Panc1 (cell line): ENCODE data around the gene PIH1D1. TPM values are rescaled to one million over a fixed set of nuclear protein-coding genes. Genes with fewer than 3 reads are reported as not detected.

Experiments
- ATAC-seq: fragments of 200-7000 bp; cut with Tn5 transposase; 2 replicates; pipeline ENCODE4 v1.9.1; 2020; ENCODE audit warnings: mild to moderate bottlenecking, moderate library complexity
- BruUV-seq: library from RNA; stranded (reverse); fragments of 400-500 nt; replicated peaks from 2 replicates; lab custom pipeline; 2021; lab: Mats Ljungman, UMichigan
- CTCF ChIA-PET: fragments of 300-600 bp; sonication (Branson Sonifier 250); formaldehyde crosslinking; loops from one replicate; lab custom pipeline; 2022; ENCODE audit warnings: antibody characterized with exemption; lab: Charles Lee
- POLR2A ChIA-PET: fragments of 300-600 bp; sonication (Branson Sonifier 250); formaldehyde crosslinking; loops from one replicate; lab custom pipeline; 2022; ENCODE audit warnings: antibody characterized with exemption; lab: Charles Lee
- DNase-seq: peaks from one replicate; pipeline ENCODE4 v3.0.0-alpha.2; 2010; ENCODE audit warnings: low read depth, low spot score
- H3K27ac ChIP-seq: 2 replicates; pipeline ENCODE4 v1.5.1; 2011; ENCODE audit warnings: mild to moderate bottlenecking, low read length, inconsistent platforms
- H3K27me3 ChIP-seq: fragments of 200-500 bp; sonication (Bioruptor generic); 2 replicates; pipeline ENCODE4 v1.6.0; 2014; ENCODE audit warnings: low read length, inconsistent platforms; ENCODE audit not compliant: control insufficient read depth, insufficient read depth
- H3K36me3 ChIP-seq: fragments of 200-500 bp; sonication (Bioruptor generic); 2 replicates; pipeline ENCODE4 v1.5.1; 2014; ENCODE audit warnings: inconsistent platforms, mild to moderate bottlenecking, low read length, moderate library complexity; ENCODE audit not compliant: control insufficient read depth, insufficient read depth
- H3K4me1 ChIP-seq: 2 replicates; pipeline ENCODE4 v1.5.1; 2011; ENCODE audit warnings: inconsistent platforms, mild to moderate bottlenecking, low read length, moderate library complexity; ENCODE audit not compliant: control insufficient read depth, insufficient read depth
- H3K4me3 ChIP-seq, 2 experiments: 2 replicates each; pipeline ENCODE4 v1.5.1; 2011 to 2012; ENCODE audit warnings: low read depth in 2 of 2, low read length in 2 of 2, mild to moderate bottlenecking in 2 of 2, inconsistent platforms in 1 of 2, moderate library complexity in 1 of 2
- H3K9me3 ChIP-seq: fragments of 200-500 bp; sonication (Bioruptor generic); 2 replicates; pipeline ENCODE4 v1.5.1; 2014; ENCODE audit warnings: low read depth, mild to moderate bottlenecking, inconsistent platforms, low read length, moderate library complexity; ENCODE audit not compliant: control insufficient read depth, insufficient read depth
- POLR2AphosphoS5 ChIP-seq: IDR thresholded peaks from 2 replicates; pipeline ENCODE4 v1.6.1; 2012; ENCODE audit warnings: mild to moderate bottlenecking, low read depth, low read length, moderate library complexity
- REST ChIP-seq, 2 experiments: IDR thresholded peaks; 2 replicates each; pipeline ENCODE4 v1.6.1; 2011 to 2012; ENCODE audit warnings: low read depth in 2 of 2, control low read depth in 1 of 2, low read length in 1 of 2, mild to moderate bottlenecking in 1 of 2, moderate library complexity in 1 of 2; ENCODE audit not compliant: insufficient read depth in 1 of 2
- SIN3A ChIP-seq: IDR thresholded peaks from 2 replicates; pipeline ENCODE4 v1.6.1; 2012; ENCODE audit warnings: low read depth, mild to moderate bottlenecking, low read length, moderate library complexity, borderline replicate concordance; ENCODE audit not compliant: insufficient read depth
- TCF7L2 ChIP-seq: IDR thresholded peaks from 2 replicates; pipeline ENCODE4 v1.6.1; 2011; ENCODE audit warnings: mild to moderate bottlenecking, low read depth, low read length, inconsistent platforms
- in situ Hi-C: cut with HindIII; loops from 2 replicates; pipeline ENCODE4 v1.10.0; 2016; ENCODE audit warnings: low sequenced_read_pairs, low pct_unique_long_range_greater_than_20kb
- intact Hi-C: fragments of 100-400 bp; cut with micrococcal nuclease; formaldehyde crosslinking; loops from one replicate; pipeline ENCODE4 v1.10.0; 2022; ENCODE audit not compliant: unreplicated experiment
- total RNA-seq: library from RNA; stranded (reverse); gene quantifications from one replicate; pipeline ENCODE4 v1.2.1, GENCODE V29; 2021; ENCODE audit not compliant: unreplicated experiment
- TF ChIP-seq, protein P1 (sequence below): fragments of 450-650 bp; IDR thresholded peaks from 2 replicates; pipeline ENCODE4 v1.5.1; 2017; ENCODE audit warnings: mild to moderate bottlenecking

The PIH1D1 gene
- total RNA-seq, 1 experiment from 2014 or later: 78.5 TPM

DNA sequence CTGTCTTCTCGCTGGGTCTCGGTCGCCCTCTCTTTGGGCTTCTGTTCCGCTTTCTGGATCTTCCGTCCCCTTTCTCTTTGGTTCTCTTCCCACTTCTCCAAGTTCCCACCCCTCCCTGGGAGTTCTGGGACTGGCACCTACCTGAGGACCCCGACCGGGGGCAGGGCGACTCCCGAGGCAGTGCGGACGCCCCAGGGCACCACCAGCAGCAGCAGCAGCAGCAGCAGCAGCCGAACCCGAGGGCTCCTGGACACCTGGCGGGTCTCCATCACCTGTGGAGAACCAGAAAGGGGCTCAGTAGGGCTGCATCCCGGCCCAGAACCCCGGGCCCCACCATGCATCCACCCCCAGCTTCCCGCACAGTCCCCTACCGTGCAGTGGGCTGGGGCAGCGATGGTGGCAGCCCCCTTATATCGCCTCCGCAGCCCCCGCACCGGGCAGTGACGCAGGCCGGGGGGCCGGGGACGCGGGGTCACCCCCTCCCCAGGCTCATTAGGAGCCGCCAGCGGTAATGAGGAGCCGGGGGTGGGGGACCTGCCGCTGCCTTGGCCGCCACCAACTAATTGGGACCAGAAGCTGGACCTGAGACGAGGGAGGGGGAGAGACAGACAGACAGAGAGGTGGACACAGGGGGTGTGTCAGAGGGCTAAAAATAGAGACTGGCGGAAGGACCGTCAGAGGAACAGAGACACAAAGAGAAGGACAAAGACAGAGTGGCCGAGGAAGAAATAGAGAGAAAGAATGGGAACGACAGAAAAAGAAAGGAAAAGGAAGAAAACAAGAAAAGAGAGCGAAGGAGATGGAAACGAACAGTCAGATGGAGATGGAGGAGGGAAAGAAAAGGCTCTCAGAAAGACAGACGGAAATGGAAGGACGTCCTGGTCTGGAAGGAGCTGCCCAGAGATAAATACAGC is 28.3 kb downstream of the PIH1D1 start, which contains the start of gene PTH2:
Gene PTH2, minus strand, starts transcription at position 371 of the 914 bp plus-strand sequence. Its CDS starts 102 bp downstream, at position 269.
- in situ Hi-C loops: no loop called here
- BruUV-seq: no TSS peak
- no peaks in the 10 kb centered on the region for H3K36me3 ChIP-seq
- no peaks in the 10 kb centered on the region for H3K9me3 ChIP-seq
- intact Hi-C loops: no loop called here
- peak within 1 kb of the TSS; percentile 20 to 35 for H3K4me3 ChIP-seq
- ATAC-seq: no peak
- no peak for DNase-seq
- ChIA-PET POLR2A (no interaction called here), CTCF (no interaction called here)
- no peak within 1 kb of the TSS for H3K27ac ChIP-seq
- H3K27me3 ChIP-seq: peaks cover 10% of the 10 kb centered on the region
- H3K4me1 ChIP-seq: peaks cover 3% of the 10 kb centered on the region; the same call in 1 of the 2 replicates
- TF ChIP-seq TCF7L2 (no peak), SIN3A (no peak), REST (IDR thresholded peaks at IDR 0.05; ENCODE audit: insufficient read depth in 1 of 2, low read depth in 2 of 2, low read length in 1 of 2) (no peak), POLR2AphosphoS5 (no peak)
- TF ChIP-seq, protein P1, sequence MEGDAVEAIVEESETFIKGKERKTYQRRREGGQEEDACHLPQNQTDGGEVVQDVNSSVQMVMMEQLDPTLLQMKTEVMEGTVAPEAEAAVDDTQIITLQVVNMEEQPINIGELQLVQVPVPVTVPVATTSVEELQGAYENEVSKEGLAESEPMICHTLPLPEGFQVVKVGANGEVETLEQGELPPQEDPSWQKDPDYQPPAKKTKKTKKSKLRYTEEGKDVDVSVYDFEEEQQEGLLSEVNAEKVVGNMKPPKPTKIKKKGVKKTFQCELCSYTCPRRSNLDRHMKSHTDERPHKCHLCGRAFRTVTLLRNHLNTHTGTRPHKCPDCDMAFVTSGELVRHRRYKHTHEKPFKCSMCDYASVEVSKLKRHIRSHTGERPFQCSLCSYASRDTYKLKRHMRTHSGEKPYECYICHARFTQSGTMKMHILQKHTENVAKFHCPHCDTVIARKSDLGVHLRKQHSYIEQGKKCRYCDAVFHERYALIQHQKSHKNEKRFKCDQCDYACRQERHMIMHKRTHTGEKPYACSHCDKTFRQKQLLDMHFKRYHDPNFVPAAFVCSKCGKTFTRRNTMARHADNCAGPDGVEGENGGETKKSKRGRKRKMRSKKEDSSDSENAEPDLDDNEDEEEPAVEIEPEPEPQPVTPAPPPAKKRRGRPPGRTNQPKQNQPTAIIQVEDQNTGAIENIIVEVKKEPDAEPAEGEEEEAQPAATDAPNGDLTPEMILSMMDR: no peak

GRCh38 chr19:49422407-49423070 is 29.1 kb downstream of the PIH1D1 start:
- in situ Hi-C loops: no loop called here
- no peaks in the 10 kb centered on the region for H3K36me3 ChIP-seq
- H3K4me1 ChIP-seq: peaks cover 3% of the 10 kb centered on the region; the same call in 1 of the 2 replicates
- H3K9me3 ChIP-seq: no peaks in the 10 kb centered on the region
- ChIA-PET POLR2A (no interaction called here), CTCF (no interaction called here)
- ATAC-seq (peak; percentile 64), DNase-seq (no peak)
- no TSS peak for BruUV-seq
- H3K4me3 ChIP-seq: peak overlapping the region; percentile 20 to 35
- TF ChIP-seq, protein P1: peak; percentile 77
- no peak for TF ChIP-seq TCF7L2
- TF ChIP-seq POLR2AphosphoS5: no peak
- peaks cover 10% of the 10 kb centered on the region for H3K27me3 ChIP-seq
- H3K27ac ChIP-seq: no peak overlapping the region
- intact Hi-C loops: no loop called here
